ENCODE data around the gene CCDC87. TPM values are rescaled to one million over a fixed set of nuclear protein-coding genes. Genes with fewer than 3 reads are reported as not detected.

The CCDC87 gene
- total RNA-seq, 4 donors from 2014 or later = 0.35 to 0.38 TPM; not detected in 2

DNA sequence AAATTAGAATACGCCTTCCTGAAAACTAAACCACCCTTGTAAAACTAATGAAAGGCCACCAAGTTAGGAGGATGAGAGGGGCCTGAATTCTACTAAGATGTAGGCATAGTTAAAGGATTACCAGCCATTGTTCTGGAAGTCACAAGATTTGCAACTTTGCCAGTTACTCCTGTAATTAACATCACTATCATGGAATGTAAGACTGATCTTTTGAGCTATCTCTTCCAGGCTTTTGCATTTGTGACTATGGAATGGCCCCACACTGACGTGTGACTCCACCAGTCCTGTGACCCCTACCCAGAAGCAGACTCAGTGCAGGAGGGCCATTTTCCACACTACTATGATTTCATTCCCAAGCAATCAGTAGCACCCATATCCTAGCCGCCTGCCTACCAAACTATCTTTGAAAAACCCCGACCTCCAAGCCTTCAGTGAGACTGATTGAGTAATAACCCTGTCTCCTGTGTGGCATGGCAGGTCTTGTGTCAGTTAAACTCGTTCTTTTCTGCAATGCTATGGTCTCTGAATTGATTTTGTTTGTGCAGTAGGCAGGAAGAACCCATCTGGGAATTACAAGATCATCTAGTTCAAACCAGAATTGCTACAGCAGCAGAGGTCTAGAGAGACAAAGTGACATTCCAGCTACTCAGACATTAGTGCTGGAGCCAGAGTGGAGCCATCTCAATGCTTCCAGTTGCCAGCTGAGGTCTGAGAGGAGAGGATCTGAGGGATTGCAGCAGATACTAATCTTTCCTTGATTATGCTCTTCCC lies 22.6 kb downstream of the CCDC87 start:
- DNase-seq = no peak
- Histone ChIP-seq H3K27me3 (no peaks in the 10 kb centered on the region), H3K27ac (no peak overlapping the region), H3K4me3 (no peak overlapping the region), H3K36me3 (no peaks in the 10 kb centered on the region), H3K4me1 (peaks cover 0 to 9% (median 2%) of the 10 kb centered on the region in 4 donors), H3K9me3 (no peaks in the 10 kb centered on the region)
- TF ChIP-seq CTCF (IDR thresholded peaks at IDR 0.05) = no peak
- TF ChIP-seq POLR2A (IDR thresholded peaks at IDR 0.05) = no peak

GRCh38 chr11:66569076-66569475 lies 23.8 kb downstream of the CCDC87 start:
- no peak overlapping the region for H3K4me3 ChIP-seq
- TF ChIP-seq CTCF (IDR thresholded peaks at IDR 0.05) (no peak), POLR2A (IDR thresholded peaks at IDR 0.05) (no peak)
- no peak for DNase-seq

GRCh38 chr11:66568124-66568916 lies 24.5 kb downstream of the CCDC87 start, which contains the start of gene CTSF:
Gene CTSF, minus strand, starts transcription at chr11:66568606. Its CDS starts 120 bp downstream, at chr11:66568486.
- peak; percentile 79 to 92 (median 83) for DNase-seq
- H3K4me1 ChIP-seq = peaks cover 0 to 9% (median 2%) of the 10 kb centered on the region in 4 donors
- H3K27ac ChIP-seq = peak within 1 kb of the TSS in 1 of 4 donors; percentile 63
- H3K36me3 ChIP-seq = no peaks in the 10 kb centered on the region
- peak within 1 kb of the TSS; percentile 48 to 74 (median 70) for H3K4me3 ChIP-seq
- no peaks in the 10 kb centered on the region for H3K27me3 ChIP-seq
- TF ChIP-seq POLR2A (IDR thresholded peaks at IDR 0.05) = no peak
- no peak for TF ChIP-seq CTCF (IDR thresholded peaks at IDR 0.05)
- H3K9me3 ChIP-seq = no peaks in the 10 kb centered on the region

More at GRCh38 chr11:66569076-66569475, 23.8 kb downstream of the CCDC87 start:
- H3K27me3 ChIP-seq = no peaks in the 10 kb centered on the region
- peak overlapping the region in 1 of 4 donors; percentile 63 for H3K27ac ChIP-seq
- H3K4me1 ChIP-seq = peaks cover 0 to 9% (median 2%) of the 10 kb centered on the region in 4 donors
- no peaks in the 10 kb centered on the region for H3K9me3 ChIP-seq
- no peaks in the 10 kb centered on the region for H3K36me3 ChIP-seq

DNA sequence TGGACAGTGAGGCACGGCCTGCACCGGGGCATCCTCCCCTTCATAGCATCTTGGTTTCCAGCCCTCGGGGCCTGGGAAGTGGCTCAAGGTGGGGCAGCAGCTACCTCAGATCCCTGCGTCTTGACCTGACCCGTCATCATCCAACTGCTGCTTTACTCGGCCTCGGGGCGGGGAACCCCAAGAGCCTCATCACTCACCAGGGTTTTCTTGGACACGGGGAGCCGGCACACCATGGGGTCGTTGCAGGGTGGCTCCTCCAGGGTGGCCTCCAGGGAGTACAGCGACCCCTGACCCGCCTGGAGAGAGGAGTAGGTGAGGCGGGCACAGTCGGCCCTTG lies 25.1 kb downstream of the CCDC87 start:
- Histone ChIP-seq H3K36me3 (no peaks in the 10 kb centered on the region), H3K27me3 (no peaks in the 10 kb centered on the region), H3K9me3 (no peaks in the 10 kb centered on the region), H3K27ac (peak overlapping the region in 1 of 4 donors; percentile 63), H3K4me1 (peaks cover 0 to 9% (median 2%) of the 10 kb centered on the region in 4 donors), H3K4me3 (peak overlapping the region; percentile 48 to 74 (median 70))
- TF ChIP-seq POLR2A (IDR thresholded peaks at IDR 0.05) = no peak
- no peak for TF ChIP-seq CTCF (IDR thresholded peaks at IDR 0.05)
- no peak for DNase-seq

- no peak for DNase-seq
- Histone ChIP-seq H3K4me3 (no peak overlapping the region), H3K9me3 (no peaks in the 10 kb centered on the region), H3K4me1 (peaks cover 0 to 9% (median 2%) of the 10 kb centered on the region in 4 donors), H3K27me3 (no peaks in the 10 kb centered on the region), H3K36me3 (no peaks in the 10 kb centered on the region), H3K27ac (no peak overlapping the region)
- TF ChIP-seq CTCF (IDR thresholded peaks at IDR 0.05) (no peak), POLR2A (IDR thresholded peaks at IDR 0.05) (no peak)
These were observed 26.6 kb downstream of the CCDC87 start for GRCh38 chr11:66566221-66566620.

All from Peyer's patch (tissue), 4 donors.